Breast epithelium (tissue), 4 donors: ENCODE measurements around the gene CHRM1. TPM values are rescaled to one million over a fixed set of nuclear protein-coding genes. Genes with fewer than 3 reads are reported as not detected.

ENCODE experiments used
- DNase-seq, 2 donors: peaks; one replicate each; pipeline ENCODE4 v3.0.0-alpha.2; 2019; ENCODE audit warnings: low spot score in 2 of 2
- H3K27ac ChIP-seq, 2 donors: fragments of 200-600 bp; sonication (generic) in 1 of 2; one replicate each; pipeline ENCODE4 v1.5.1; 2016 to 2019; ENCODE audit warnings: mild to moderate bottlenecking in 1 of 2
- H3K27me3 ChIP-seq, 2 donors: fragments of 200-600 bp; sonication (generic) in 1 of 2; one replicate each; pipeline versions ENCODE4 v1.5.1 to v1.6.0; 2017 to 2019; ENCODE audit warnings: control low read depth in 1 of 2, mild to moderate bottlenecking in 1 of 2
- H3K36me3 ChIP-seq: fragments of 200-600 bp; one replicate; pipeline ENCODE4 v1.5.1; 2019
- H3K4me1 ChIP-seq, 2 donors: fragments of 200-600 bp; sonication (generic); one replicate each; pipeline ENCODE4 v1.5.1; 2016 to 2019; ENCODE audit warnings: control low read depth in 1 of 2
- H3K4me3 ChIP-seq, 3 donors: fragments of 200-600 bp; sonication (generic); 1 replicate in 2 of 3; 2 replicates in 1 of 3; pipeline ENCODE4 v1.5.1; 2016 to 2019; ENCODE audit warnings: mild to moderate bottlenecking in 3 of 3, moderate library complexity in 2 of 3
- H3K9me3 ChIP-seq, 2 donors: fragments of 200-600 bp; sonication (generic) in 1 of 2; one replicate each; pipeline ENCODE4 v1.5.1; 2016 to 2019; ENCODE audit warnings: control low read depth in 1 of 2
- POLR2A ChIP-seq: fragments of 450-650 bp; IDR thresholded peaks from one replicate; pipeline ENCODE4 v1.6.1; 2016; ENCODE audit warnings: antibody characterized with exemption, mild to moderate bottlenecking, moderate library complexity
- POLR2AphosphoS5 ChIP-seq, 3 donors: sonication (generic); formaldehyde crosslinking; IDR thresholded peaks; one replicate each; pipeline ENCODE4 v1.6.1; 2017; ENCODE audit warnings: antibody characterized with exemption in 3 of 3
- intact Hi-C: fragments of 100-400 bp; cut with DNase I; formaldehyde crosslinking; loops from one replicate; pipeline ENCODE4 v1.15.1; 2023; ENCODE audit warnings: low total_unique reads
- total RNA-seq, 3 donors: library from RNA; depleted of rRNA; stranded (reverse); fragments of >200 nt; gene quantifications; one replicate each; pipeline ENCODE4 v1.1.0, GENCODE V29; 2016
- TF ChIP-seq, protein P1 (sequence below), 3 donors: fragments of 450-650 bp; IDR thresholded peaks; one replicate each; pipeline ENCODE4 v1.5.1; 2016 to 2017; ENCODE audit warnings: antibody characterized with exemption in 3 of 3, mild to moderate bottlenecking in 3 of 3, moderate library complexity in 3 of 3

The CHRM1 gene
- total RNA-seq, 3 donors from 2014 or later: 0.88 to 1.3 TPM; not detected in 1

DNA sequence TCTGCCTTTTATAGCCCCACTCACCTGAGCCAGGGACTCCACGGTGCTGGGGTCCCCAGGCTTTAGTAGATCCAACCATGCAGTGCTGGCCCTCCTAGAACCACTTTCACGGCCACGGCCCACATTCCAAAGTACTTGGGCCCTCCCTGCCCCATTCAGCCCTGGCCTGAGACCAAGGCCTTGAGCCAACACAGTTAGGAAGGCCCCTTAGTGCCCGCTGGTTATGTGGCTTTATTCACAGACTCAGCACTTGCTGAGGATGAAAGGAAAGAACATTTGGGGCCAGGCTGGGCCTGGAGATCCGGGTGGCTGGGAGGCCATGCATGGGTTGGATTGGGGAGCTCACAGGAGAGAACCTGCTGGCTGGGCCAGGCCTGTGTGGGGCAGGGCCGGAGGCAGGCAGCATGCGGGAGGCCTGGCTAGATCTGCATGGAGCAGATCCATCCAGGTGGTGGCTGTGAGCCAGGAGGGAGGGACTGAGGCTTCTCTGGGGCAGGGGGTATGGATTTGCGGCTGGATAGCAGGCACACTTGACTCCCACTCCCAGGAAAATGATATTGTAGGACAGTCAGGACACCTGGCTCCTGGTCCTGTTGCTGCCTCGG is 12.6 kb downstream of the CHRM1 start:
- Histone ChIP-seq H3K4me3 (no peak overlapping the region), H3K4me1 (peaks cover 6 to 14% of the 10 kb centered on the region in 2 donors), H3K9me3 (no peaks in the 10 kb centered on the region), H3K36me3 (no peaks in the 10 kb centered on the region), H3K27me3 (no peaks in the 10 kb centered on the region), H3K27ac (peak overlapping the region; percentile 65 to 87)
- no peak for DNase-seq
- intact Hi-C loops: loop anchor here (5.0 kb wide), 1 partner anchor 114 kb away; no protein-coding TSS in a partner anchor
- TF ChIP-seq, protein P1, sequence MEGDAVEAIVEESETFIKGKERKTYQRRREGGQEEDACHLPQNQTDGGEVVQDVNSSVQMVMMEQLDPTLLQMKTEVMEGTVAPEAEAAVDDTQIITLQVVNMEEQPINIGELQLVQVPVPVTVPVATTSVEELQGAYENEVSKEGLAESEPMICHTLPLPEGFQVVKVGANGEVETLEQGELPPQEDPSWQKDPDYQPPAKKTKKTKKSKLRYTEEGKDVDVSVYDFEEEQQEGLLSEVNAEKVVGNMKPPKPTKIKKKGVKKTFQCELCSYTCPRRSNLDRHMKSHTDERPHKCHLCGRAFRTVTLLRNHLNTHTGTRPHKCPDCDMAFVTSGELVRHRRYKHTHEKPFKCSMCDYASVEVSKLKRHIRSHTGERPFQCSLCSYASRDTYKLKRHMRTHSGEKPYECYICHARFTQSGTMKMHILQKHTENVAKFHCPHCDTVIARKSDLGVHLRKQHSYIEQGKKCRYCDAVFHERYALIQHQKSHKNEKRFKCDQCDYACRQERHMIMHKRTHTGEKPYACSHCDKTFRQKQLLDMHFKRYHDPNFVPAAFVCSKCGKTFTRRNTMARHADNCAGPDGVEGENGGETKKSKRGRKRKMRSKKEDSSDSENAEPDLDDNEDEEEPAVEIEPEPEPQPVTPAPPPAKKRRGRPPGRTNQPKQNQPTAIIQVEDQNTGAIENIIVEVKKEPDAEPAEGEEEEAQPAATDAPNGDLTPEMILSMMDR (IDR thresholded peaks at IDR 0.05): no peak
- TF ChIP-seq POLR2A: no peak
- TF ChIP-seq POLR2AphosphoS5 (IDR thresholded peaks at IDR 0.05): no peak

DNA sequence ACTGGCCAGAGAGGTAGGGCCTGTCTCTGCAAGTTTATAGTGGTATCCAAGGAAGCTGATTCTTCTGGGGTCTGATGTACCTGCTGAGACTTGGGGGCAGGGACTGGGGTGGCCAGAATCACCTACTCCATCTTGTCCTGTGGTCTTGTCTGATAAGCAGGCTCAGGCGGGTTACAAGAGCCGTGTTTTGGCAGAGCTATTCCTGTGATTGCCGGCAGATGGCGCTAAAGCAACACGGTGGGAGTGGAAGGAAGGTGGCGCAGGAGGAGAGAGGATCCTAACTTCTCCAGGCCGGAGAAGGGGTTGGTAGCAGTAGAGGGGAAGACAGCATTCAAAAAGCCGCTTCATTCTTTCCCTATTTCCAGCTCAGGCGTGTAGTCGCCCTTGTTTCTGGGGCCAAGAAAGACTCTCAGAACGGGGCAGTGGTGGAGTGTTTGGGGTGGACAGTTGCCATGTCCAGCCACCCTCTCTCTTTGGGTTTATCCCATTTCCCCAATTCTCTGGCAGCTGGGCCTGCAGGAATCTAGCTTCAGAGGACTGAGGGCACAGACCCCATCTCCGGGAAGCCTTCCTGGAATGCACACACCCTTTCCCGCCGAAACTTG is 15.1 kb downstream of the CHRM1 start:
- TF ChIP-seq, protein P1 (IDR thresholded peaks at IDR 0.05): peak; percentile 96 to 99 (median 97)
- no peak for TF ChIP-seq POLR2A
- TF ChIP-seq POLR2AphosphoS5 (IDR thresholded peaks at IDR 0.05): peak; percentile 23 to 54 (median 24)
- DNase-seq: peak; percentile 74 to 84
- Histone ChIP-seq H3K4me3 (no peak overlapping the region), H3K9me3 (no peaks in the 10 kb centered on the region), H3K4me1 (peaks cover 6 to 11% of the 10 kb centered on the region in 2 donors), H3K27ac (no peak overlapping the region), H3K27me3 (no peaks in the 10 kb centered on the region), H3K36me3 (no peaks in the 10 kb centered on the region)
- intact Hi-C loops: loop anchor here (5.0 kb wide), 1 partner anchor 116 kb away; no protein-coding TSS in a partner anchor

DNA sequence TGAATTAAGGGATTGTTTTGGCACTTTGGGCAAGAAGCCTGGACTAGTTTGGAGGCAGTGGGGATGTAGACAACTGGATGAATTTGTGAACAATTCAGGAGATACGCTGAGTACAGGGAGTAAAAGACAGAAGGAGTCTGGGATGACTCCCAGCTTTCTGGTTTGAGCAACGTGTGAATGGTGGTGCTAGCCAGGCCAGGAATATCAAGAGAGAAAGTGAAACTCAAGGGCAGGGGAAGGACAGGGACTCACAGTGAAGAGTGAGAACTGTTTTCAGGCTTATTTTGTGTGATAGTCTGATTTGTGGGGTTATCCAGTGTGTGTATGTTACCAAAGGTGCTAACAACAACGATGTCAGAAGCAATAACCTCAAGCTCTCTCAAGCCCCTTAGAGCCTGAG is 15.9 kb downstream of the CHRM1 start:
- Histone ChIP-seq H3K27ac (peak overlapping the region in 1 of 2 donors; percentile 27), H3K4me1 (peaks cover 6 to 8% of the 10 kb centered on the region in 2 donors), H3K27me3 (no peaks in the 10 kb centered on the region), H3K4me3 (peak overlapping the region in 1 of 3 donors; percentile 19), H3K36me3 (no peaks in the 10 kb centered on the region), H3K9me3 (no peaks in the 10 kb centered on the region)
- intact Hi-C loops: loop anchor here (5.0 kb wide), 1 partner anchor 117 kb away; no protein-coding TSS in a partner anchor
- TF ChIP-seq, protein P1 (IDR thresholded peaks at IDR 0.05): no peak
- TF ChIP-seq POLR2AphosphoS5 (IDR thresholded peaks at IDR 0.05): no peak
- no peak for TF ChIP-seq POLR2A
- no peak for DNase-seq

DNA sequence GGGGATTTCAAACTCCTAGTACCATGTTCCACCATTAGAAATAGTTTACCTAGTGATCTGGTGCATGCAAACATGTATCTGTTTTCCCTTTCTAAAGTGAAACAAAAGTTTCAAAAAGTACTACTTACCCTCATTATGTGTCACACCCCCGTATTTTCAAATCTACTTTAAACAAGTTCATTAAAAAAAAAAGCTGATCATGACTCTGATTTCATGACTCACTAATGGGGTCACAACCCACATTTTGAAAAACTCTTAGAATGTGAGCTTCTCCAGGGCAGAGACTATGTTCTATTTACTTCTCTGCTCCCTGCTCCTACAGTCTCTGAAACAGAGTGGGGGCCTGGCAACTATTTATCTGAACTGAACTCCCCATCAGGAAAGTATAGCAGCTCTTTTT is 18.2 kb downstream of the CHRM1 start:
- DNase-seq: no peak
- no peaks in the 10 kb centered on the region for H3K27me3 ChIP-seq
- H3K4me1 ChIP-seq: no peaks in the 10 kb centered on the region
- H3K9me3 ChIP-seq: no peaks in the 10 kb centered on the region
- H3K4me3 ChIP-seq: no peak overlapping the region
- no peak for TF ChIP-seq POLR2A
- no peak for TF ChIP-seq POLR2AphosphoS5 (IDR thresholded peaks at IDR 0.05)
- TF ChIP-seq, protein P1 (IDR thresholded peaks at IDR 0.05): no peak
- intact Hi-C loops: no loop called here
- no peaks in the 10 kb centered on the region for H3K36me3 ChIP-seq
- peak overlapping the region in 1 of 2 donors; percentile 48 for H3K27ac ChIP-seq

DNA sequence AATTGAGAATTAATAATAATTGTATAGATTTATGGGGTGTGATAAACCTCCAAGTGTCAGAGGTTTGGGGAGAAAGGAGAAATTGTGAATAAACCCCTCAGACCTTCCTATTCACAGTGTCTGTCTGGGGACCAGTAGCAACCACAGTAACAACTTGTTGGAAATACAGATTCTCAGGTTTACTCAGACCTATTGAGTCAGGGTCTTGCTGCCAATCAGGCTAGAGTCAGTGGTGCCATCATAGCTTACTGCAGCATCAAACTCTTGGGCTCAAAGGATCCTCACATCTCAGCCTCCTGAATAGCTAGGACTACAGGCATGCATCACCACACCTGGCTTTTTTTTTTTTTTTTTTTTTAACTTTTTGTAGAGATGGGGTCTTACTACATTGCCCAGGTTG is 23.1 kb downstream of the CHRM1 start:
- intact Hi-C loops: no loop called here
- Histone ChIP-seq H3K9me3 (no peaks in the 10 kb centered on the region), H3K4me1 (no peaks in the 10 kb centered on the region), H3K4me3 (no peak overlapping the region), H3K27ac (no peak overlapping the region), H3K36me3 (no peaks in the 10 kb centered on the region), H3K27me3 (no peaks in the 10 kb centered on the region)
- TF ChIP-seq, protein P1 (IDR thresholded peaks at IDR 0.05): no peak
- TF ChIP-seq POLR2AphosphoS5 (IDR thresholded peaks at IDR 0.05) (no peak), POLR2A (no peak)
- DNase-seq: no peak
